HG03354 (cell line): ENCODE measurements around the gene TUBA4B.
"Not testable (repeated sequence)": the region's sequence is repeated elsewhere in the genome, so short reads cannot be mapped to it uniquely, and the experiment has no call there.

Experiments
- ATAC-seq: cut with Tn5 transposase; IDR thresholded peaks from one replicate; pipeline ENCODE4 v1.9.1; 2021; ENCODE audit warnings: mild to moderate bottlenecking; ENCODE audit not compliant: unreplicated experiment, poor library complexity, severe bottlenecking

The TUBA4B gene

DNA sequence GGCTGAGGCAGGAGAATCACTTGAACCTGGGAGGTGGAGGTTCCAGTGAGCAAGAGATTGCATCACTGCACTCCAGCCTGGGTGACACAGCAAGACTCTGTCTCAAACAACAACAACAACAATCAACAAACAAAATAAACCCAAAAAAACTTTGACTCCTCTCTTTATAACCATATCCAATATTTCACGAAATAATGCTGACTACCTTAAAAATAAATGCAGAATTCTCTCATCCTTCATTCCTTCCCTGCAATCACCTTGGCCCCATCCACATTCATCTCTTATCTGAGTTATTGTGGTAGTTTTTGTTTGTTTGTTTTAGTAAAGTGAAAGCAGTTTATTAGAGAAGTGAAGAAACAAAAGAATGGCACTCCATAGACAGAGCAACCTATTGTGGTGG is 53.0 kb downstream of the TUBA4B start:
- no peak for ATAC-seq

DNA sequence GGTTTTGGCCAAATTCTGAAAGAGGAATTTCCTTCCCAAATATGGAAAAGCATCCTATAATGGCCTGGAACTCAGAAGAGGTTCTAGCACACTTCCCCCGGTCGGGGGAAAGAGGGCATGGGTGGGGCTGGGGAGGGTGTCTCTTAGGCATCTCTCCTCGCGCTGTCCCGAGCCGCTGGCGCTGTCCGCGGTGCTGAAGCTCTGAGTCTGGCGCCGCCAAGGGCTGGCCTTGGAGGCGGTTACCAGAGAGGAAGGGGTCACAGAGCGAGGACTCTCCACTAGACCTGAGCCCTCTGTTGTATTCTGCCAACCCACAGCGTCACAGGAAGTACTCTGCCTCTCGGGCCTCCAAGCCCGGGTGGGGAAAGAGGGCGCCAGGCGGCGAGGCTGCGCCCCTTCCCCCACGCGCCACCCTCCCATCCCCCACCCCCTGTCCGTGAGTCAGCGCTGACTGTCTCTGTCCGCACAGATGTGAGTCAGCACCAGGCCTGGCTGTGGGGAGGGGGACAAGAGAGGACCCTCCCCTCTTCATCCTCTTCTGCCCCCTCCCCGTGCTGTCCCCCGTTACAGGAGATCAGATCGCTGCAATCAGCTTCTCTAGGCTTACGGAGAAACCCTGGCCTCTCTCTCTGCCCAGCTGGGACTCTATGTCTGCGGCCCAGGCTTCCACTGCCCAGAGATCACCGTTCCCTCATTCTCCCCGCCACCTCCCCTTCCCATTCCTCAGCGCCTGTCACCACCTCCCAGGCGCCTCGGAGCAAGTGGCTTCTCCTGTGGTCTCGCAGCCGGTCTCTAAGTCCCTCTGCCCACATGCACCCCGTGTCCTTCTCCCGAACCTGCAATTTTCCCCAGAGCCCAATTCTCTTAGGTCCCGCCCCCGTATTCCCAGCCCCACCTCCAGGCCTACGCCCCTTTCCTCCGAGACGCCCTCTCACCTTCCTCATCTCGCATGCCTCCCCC is 55.4 kb downstream of the TUBA4B start:
- no peak for ATAC-seq

DNA sequence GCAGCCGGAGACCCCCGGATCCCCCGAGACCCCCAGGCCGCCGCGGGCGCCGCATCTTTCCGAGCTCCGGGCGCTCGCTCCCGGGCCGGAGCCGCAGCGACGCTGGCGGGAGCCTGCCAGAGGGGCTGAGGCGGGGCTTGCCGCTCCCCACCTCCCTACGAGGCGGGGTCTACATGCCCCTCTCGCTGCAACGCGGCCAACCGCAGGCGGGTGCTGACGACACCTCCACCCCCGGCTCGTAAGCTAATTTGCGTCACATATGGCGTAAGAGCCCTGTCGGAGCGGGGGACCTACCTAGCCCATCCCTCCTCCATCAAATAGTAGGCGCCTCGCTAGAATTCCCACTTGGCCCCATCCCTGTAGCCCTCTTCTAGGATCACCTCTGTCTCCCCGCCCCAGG is 56.2 kb downstream of the TUBA4B start, which contains the start of gene PTPRN:
TSS of gene PTPRN (minus strand) at position 124 of the 400 bp plus-strand sequence. CDS start at position 55, 69 bp downstream.
- ATAC-seq: no peak

DNA sequence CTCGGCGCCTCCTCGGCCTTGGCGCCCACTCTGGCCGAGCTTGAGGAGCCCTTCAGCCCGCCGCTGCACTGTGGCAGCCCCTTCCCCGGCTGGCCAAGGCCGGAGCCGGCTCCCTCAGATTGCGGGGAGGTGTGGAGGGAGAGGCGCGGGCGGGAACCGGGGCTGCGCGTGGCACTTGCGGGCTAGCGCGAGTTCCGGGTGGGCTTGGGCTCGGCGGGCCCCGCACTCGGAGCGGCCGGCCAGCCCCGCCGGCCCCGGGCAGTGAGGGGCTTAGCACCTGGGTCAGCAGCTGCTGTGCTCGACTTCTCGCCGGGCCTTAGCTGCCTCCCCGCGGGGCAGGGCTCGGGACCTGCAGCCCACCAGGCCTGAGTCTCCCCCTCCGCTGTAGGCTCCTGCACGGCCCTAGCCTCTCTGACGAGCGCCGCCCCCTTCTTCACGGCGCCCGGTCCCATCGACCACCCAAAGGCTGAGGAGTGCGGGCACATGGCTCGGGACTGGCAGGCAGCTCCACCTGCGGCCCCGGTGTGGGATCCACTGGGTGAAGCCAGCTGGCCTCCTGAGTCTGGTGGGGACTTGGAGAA is 59.7 kb downstream of the TUBA4B start:
- not testable (repeated sequence) for ATAC-seq

DNA sequence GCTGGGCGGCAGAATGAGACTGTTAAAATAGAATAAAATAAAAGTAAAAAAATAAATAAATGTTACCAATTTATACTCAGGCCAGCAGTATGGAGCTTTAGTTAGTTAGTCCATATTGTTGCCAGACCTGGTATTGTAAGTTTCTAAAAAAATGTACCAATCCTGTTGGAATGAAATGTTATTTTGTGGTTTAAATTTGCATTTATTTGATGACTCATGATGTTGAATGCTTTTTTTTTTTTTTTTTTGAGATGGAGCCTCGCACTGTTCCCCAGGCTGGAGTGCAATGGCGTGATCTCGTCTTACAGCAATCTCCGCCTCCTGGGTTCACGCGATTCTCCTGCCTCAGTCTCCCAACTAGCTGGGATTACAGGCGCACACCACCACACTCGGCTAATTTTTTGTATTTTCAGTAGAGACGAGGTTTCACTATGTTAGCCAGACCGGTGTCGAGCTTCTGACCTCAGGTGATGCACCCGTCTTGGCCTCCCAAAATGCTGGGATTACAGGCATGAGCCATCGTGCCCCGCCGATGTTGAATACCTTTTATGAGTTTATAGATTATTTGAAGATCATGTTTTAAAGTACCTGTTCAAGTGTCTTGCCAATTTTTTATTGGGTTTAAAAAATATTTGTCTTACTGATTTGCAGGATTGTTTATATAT is 61.9 kb downstream of the TUBA4B start:
- no peak for ATAC-seq
